HEK293T (cell line): ENCODE results near the gene PAIP2.
"Not testable (repeated sequence)": the region's sequence is repeated elsewhere in the genome, so short reads cannot be mapped to it uniquely, and the experiment has no call there.

Source experiments
- CTCF ChIA-PET: fragments of 350-600 bp; formaldehyde crosslinking; extraction: SDS; loops from one replicate; lab custom pipeline; 2021; ENCODE audit warnings: antibody characterized with exemption, inconsistent platforms; lab: Yijun Ruan, JAX
- POLR2A ChIA-PET: fragments of 350-600 bp; formaldehyde crosslinking; extraction: SDS; loops from one replicate; lab custom pipeline; 2020; ENCODE audit warnings: antibody characterized with exemption, inconsistent platforms; lab: Yijun Ruan, JAX
- DNase-seq: peaks from one replicate; pipeline ENCODE4 v3.0.0; 2012; ENCODE audit warnings: mixed read lengths; ENCODE audit errors: extremely low spot score
- ARNT ChIP-seq: fragments of 450-650 bp; IDR thresholded peaks from 2 replicates; pipeline ENCODE4 v1.6.1; 2017; ENCODE audit warnings: mild to moderate bottlenecking
- BHLHE40 ChIP-seq: fragments of 450-650 bp; IDR thresholded peaks from 2 replicates; pipeline ENCODE4 v1.6.1; 2016; ENCODE audit warnings: mild to moderate bottlenecking, moderate library complexity, borderline replicate concordance
- CTBP1 ChIP-seq: fragments of 450-650 bp; IDR thresholded peaks from 2 replicates; pipeline ENCODE4 v1.6.1; 2016; ENCODE audit warnings: borderline replicate concordance
- ELF4 ChIP-seq: fragments of 450-650 bp; IDR thresholded peaks from 2 replicates; pipeline ENCODE4 v1.6.1; 2017; ENCODE audit warnings: antibody characterized with exemption
- FOXA1 ChIP-seq: fragments of 450-650 bp; IDR thresholded peaks from 2 replicates; pipeline ENCODE4 v1.6.1; 2016; ENCODE audit warnings: mild to moderate bottlenecking
- FOXK2 ChIP-seq: fragments of 450-650 bp; IDR thresholded peaks from 2 replicates; pipeline ENCODE4 v1.6.1; 2016; ENCODE audit warnings: mild to moderate bottlenecking
- FOXM1 ChIP-seq: fragments of 450-650 bp; IDR thresholded peaks from 2 replicates; pipeline ENCODE4 v1.6.1; 2017; ENCODE audit warnings: mild to moderate bottlenecking, borderline replicate concordance
- HDGF ChIP-seq: fragments of 450-650 bp; IDR thresholded peaks from 2 replicates; pipeline ENCODE4 v1.6.1; 2017; ENCODE audit warnings: antibody characterized with exemption, borderline replicate concordance
- L3MBTL2 ChIP-seq: fragments of 450-650 bp; conservative IDR thresholded peaks from 2 replicates; pipeline ENCODE4 v1.6.1; 2016; ENCODE audit warnings: mild to moderate bottlenecking
- LEF1 ChIP-seq: fragments of 450-650 bp; IDR thresholded peaks from 2 replicates; pipeline ENCODE4 v1.6.1; 2017; ENCODE audit warnings: mild to moderate bottlenecking, borderline replicate concordance
- NFRKB ChIP-seq: fragments of 450-650 bp; IDR thresholded peaks from 2 replicates; pipeline ENCODE4 v1.6.1; 2016; ENCODE audit warnings: mild to moderate bottlenecking, moderate library complexity
- SP1 ChIP-seq: fragments of 450-650 bp; IDR thresholded peaks from 2 replicates; pipeline ENCODE4 v1.6.1; 2017
- SUZ12 ChIP-seq: fragments of 450-650 bp; IDR thresholded peaks from 2 replicates; pipeline ENCODE4 v1.6.1; 2016; ENCODE audit warnings: mild to moderate bottlenecking
- TARDBP ChIP-seq: fragments of 450-650 bp; IDR thresholded peaks from 2 replicates; pipeline ENCODE4 v1.6.1; 2016
- ZNF384 ChIP-seq: fragments of 450-650 bp; IDR thresholded peaks from 2 replicates; pipeline ENCODE4 v1.6.1; 2016
- TF ChIP-seq, protein P1 (sequence below): fragments of 450-650 bp; IDR thresholded peaks from 2 replicates; pipeline ENCODE4 v1.6.1; 2016

PAIP2 gene

GRCh38 chr5:139403787-139404483 is 62.3 kb downstream of the PAIP2 start, which contains the start of gene SPATA24:
SPATA24 (minus strand) TSS chr5:139404089; CDS start chr5:139404060, 29 bp downstream.
- CTCF ChIA-PET = interaction anchor here (0.7 to 1.0 kb wide), 2 partner anchors 39 to 137 kb away, joined by 3 read pairs; no protein-coding TSS in a partner anchor
- POLR2A ChIA-PET = interaction anchor here (0.6 to 1.4 kb wide), 6 partner anchors 13 to 195 kb away, joined by 3 to 6 read pairs (median 4); partner anchors contain the start of gene PAIP2

DNA sequence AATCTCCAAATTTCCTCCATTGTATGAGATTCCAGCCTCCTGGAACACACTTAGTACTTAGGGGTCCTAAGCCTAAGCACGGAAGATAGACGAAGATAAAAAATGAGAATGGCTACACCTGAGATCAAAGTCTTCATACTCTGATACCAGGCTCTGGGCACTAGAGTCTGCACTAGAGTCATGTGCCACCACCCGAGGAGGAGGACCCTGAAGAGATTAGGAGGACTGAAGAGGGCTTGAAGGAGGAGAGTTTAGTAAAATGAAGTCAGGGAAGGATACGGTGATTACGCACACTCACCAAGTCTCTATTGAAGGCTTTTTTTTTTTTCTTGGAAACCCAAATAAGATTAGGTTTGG is 62.8 kb downstream of the PAIP2 start:
- ChIA-PET POLR2A (interaction anchor here (0.7 to 1.4 kb wide), 4 partner anchors 13 to 110 kb away, joined by 3 to 6 read pairs (median 4); partner anchors contain the start of gene PAIP2), CTCF (interaction anchor here (1.0 kb wide), 1 partner anchor 38 kb away, joined by 3 read pairs; no protein-coding TSS in a partner anchor)
- no peak for DNase-seq
- TF ChIP-seq LEF1 (no peak), SUZ12 (no peak), FOXK2 (no peak), FOXM1 (no peak), HDGF (no peak), ELF4 (no peak), BHLHE40 (no peak), CTBP1 (no peak), ZNF384 (no peak), L3MBTL2 (no peak), FOXA1 (no peak), TARDBP (no peak), ARNT (no peak), SP1 (no peak), NFRKB (no peak)
- TF ChIP-seq, protein P1, sequence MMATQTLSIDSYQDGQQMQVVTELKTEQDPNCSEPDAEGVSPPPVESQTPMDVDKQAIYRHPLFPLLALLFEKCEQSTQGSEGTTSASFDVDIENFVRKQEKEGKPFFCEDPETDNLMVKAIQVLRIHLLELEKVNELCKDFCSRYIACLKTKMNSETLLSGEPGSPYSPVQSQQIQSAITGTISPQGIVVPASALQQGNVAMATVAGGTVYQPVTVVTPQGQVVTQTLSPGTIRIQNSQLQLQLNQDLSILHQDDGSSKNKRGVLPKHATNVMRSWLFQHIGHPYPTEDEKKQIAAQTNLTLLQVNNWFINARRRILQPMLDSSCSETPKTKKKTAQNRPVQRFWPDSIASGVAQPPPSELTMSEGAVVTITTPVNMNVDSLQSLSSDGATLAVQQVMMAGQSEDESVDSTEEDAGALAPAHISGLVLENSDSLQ = no peak

More at GRCh38 chr5:139403787-139404483, 62.3 kb downstream of the PAIP2 start, which contains the start of gene SPATA24:
- peak; percentile 97 for DNase-seq
- no peak for TF ChIP-seq HDGF
- peak; percentile 87 for TF ChIP-seq L3MBTL2

GRCh38 chr5:139406963-139407362 is 65.3 kb downstream of the PAIP2 start:
- ChIA-PET CTCF (interaction anchor here (0.9 to 1.1 kb wide), 2 partner anchors 14 to 16 kb away, joined by 3 to 5 read pairs; no protein-coding TSS in a partner anchor), POLR2A (interaction anchor here (1.0 to 1.7 kb wide), 3 partner anchors 32 to 114 kb away, joined by 3 to 6 read pairs (median 4); partner anchors contain the start of genes DNAJC18, MATR3 and PAIP2)
- TF ChIP-seq FOXK2 (no peak), TARDBP (no peak), HDGF (no peak), L3MBTL2 (no peak), SP1 (no peak)
- DNase-seq = no peak

GRCh38 chr5:139407517-139407916 is 65.9 kb downstream of the PAIP2 start:
- CTCF ChIA-PET = interaction anchor here (0.9 to 1.1 kb wide), 2 partner anchors 14 to 15 kb away, joined by 3 to 5 read pairs; no protein-coding TSS in a partner anchor
- no peak for DNase-seq
- TF ChIP-seq SUZ12 (no peak), FOXM1 (no peak), CTBP1 (no peak)
- POLR2A ChIA-PET = no interaction called here

GRCh38 chr5:139408191-139408590 is 66.5 kb downstream of the PAIP2 start:
- CTCF ChIA-PET = interaction anchor here (0.6 kb wide), 1 partner anchor 74 kb away, joined by 3 read pairs; no protein-coding TSS in a partner anchor

DNA sequence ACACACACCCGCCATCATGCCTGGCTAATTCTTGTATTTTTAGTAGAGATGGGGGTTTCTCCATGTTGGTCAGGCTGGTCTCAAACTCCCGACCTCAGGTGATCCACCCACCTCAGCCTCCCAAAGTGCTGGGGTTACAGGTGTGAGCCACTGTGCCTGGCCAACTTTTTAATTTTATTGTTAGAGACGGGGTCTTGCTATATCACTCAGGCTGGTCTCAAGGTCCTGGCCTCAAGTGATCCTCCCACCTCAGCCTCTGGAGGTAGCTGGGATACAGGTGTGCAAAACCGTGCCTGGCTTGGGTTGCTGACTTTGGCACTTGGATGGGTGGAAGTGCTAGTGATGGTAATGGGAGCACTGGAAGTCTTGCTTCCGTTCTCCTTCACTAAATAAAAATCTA is 67.5 kb downstream of the PAIP2 start:
- POLR2A ChIA-PET, CTCF ChIA-PET, DNase-seq: not testable (repeated sequence)

More at GRCh38 chr5:139408191-139408590, 66.5 kb downstream of the PAIP2 start:
- no peak for TF ChIP-seq HDGF
- TF ChIP-seq TARDBP = no peak
- no peak for TF ChIP-seq ARNT
- TF ChIP-seq ZNF384 = no peak
- TF ChIP-seq FOXM1 = no peak
- no peak for TF ChIP-seq CTBP1
- no peak for TF ChIP-seq ELF4
- no peak for TF ChIP-seq FOXK2
- no peak for TF ChIP-seq LEF1
- no peak for TF ChIP-seq NFRKB
- TF ChIP-seq BHLHE40 = no peak
- TF ChIP-seq SUZ12 = no peak
- TF ChIP-seq SP1 = no peak
- TF ChIP-seq FOXA1 = no peak
- TF ChIP-seq, protein P1 = no peak
- no peak for TF ChIP-seq L3MBTL2
- POLR2A ChIA-PET = no interaction called here
- DNase-seq = no peak
